Progenitor cell of endocrine pancreas (in vitro differentiated cells): ENCODE data around the gene GPR107. TPM values are rescaled to one million over a fixed set of nuclear protein-coding genes. Genes with fewer than 3 reads are reported as not detected.

Source experiments
- DNase-seq: peaks from one replicate; pipeline ENCODE4 v3.0.0; 2021; ENCODE audit warnings: low spot score; ENCODE audit not compliant: unreplicated experiment
- H3K27ac Mint-ChIP-seq: 2 replicates; pipeline ENCODE4 v1.8.0; 2021; ENCODE audit warnings: mild to moderate bottlenecking, moderate library complexity, mixed read lengths
- H3K27me3 Mint-ChIP-seq: 2 replicates; pipeline ENCODE4 v1.8.0; 2021; ENCODE audit warnings: mixed read lengths
- H3K36me3 Mint-ChIP-seq: 2 replicates; pipeline ENCODE4 v1.8.0; 2022; ENCODE audit warnings: mixed read lengths; ENCODE audit not compliant: insufficient read depth
- H3K4me1 Mint-ChIP-seq: 2 replicates; pipeline ENCODE4 v1.8.0; 2021; ENCODE audit warnings: low read depth, mixed read lengths
- H3K4me3 Mint-ChIP-seq: 2 replicates; pipeline ENCODE4 v1.8.0; 2021; ENCODE audit warnings: low read depth, mild to moderate bottlenecking, moderate library complexity, mixed read lengths
- H3K9me3 Mint-ChIP-seq: 2 replicates; pipeline ENCODE4 v1.8.0; 2021; ENCODE audit warnings: low read depth, mixed read lengths
- CTCF ChIP-seq: fragments of 200-600 bp; sonication (generic); IDR thresholded peaks from one replicate; pipeline ENCODE4 v1.5.0; 2021; ENCODE audit warnings: antibody characterized with exemption, mild to moderate bottlenecking; ENCODE audit not compliant: unreplicated experiment
- total RNA-seq: library from RNA; stranded (reverse); gene quantifications from 2 replicates; pipeline ENCODE4 v1.2.1, GENCODE V29; 2021

The GPR107 gene
- total RNA-seq, 1 donor from 2014 or later = 48.7 TPM

GRCh38 chr9:130060296-130060695, 6.6 kb downstream of the GPR107 start:
- no peaks in the 10 kb centered on the region for H3K9me3 Mint-ChIP-seq
- H3K4me3 Mint-ChIP-seq = no peak overlapping the region
- no peaks in the 10 kb centered on the region for H3K4me1 Mint-ChIP-seq
- no peak overlapping the region for H3K27ac Mint-ChIP-seq
- DNase-seq = no peak
- TF ChIP-seq CTCF = no peak
- no peaks in the 10 kb centered on the region for H3K27me3 Mint-ChIP-seq
- H3K36me3 Mint-ChIP-seq = peaks cover 2% of the 10 kb centered on the region

GRCh38 chr9:130062750-130063149, 9.0 kb downstream of the GPR107 start:
- H3K4me3 Mint-ChIP-seq = no peak overlapping the region
- H3K36me3 Mint-ChIP-seq = peaks cover 4% of the 10 kb centered on the region
- TF ChIP-seq CTCF = no peak
- H3K9me3 Mint-ChIP-seq = no peaks in the 10 kb centered on the region
- H3K27me3 Mint-ChIP-seq = no peaks in the 10 kb centered on the region
- no peaks in the 10 kb centered on the region for H3K4me1 Mint-ChIP-seq
- DNase-seq = no peak
- H3K27ac Mint-ChIP-seq = no peak overlapping the region

GRCh38 chr9:130064621-130065020, 10.9 kb downstream of the GPR107 start:
- Mint-ChIP-seq H3K4me3 (no peak overlapping the region), H3K9me3 (no peaks in the 10 kb centered on the region), H3K27me3 (no peaks in the 10 kb centered on the region), H3K4me1 (no peaks in the 10 kb centered on the region), H3K27ac (peak overlapping the region; percentile 16), H3K36me3 (peaks cover 2% of the 10 kb centered on the region)
- no peak for TF ChIP-seq CTCF
- DNase-seq = no peak

- TF ChIP-seq CTCF = no peak
- Mint-ChIP-seq H3K27ac (no peak overlapping the region), H3K27me3 (no peaks in the 10 kb centered on the region), H3K9me3 (no peaks in the 10 kb centered on the region), H3K4me3 (no peak overlapping the region), H3K4me1 (peaks cover 13% of the 10 kb centered on the region), H3K36me3 (peaks cover 2% of the 10 kb centered on the region)
- no peak for DNase-seq
Measured at GRCh38 chr9:130069048-130069447, 15.3 kb downstream of the GPR107 start.

- peak overlapping the region; percentile 88 for H3K27ac Mint-ChIP-seq
- DNase-seq = no peak
- H3K4me1 Mint-ChIP-seq = peaks cover 19% of the 10 kb centered on the region
- no peaks in the 10 kb centered on the region for H3K27me3 Mint-ChIP-seq
- no peaks in the 10 kb centered on the region for H3K9me3 Mint-ChIP-seq
- no peak for TF ChIP-seq CTCF
- no peak overlapping the region for H3K4me3 Mint-ChIP-seq
- H3K36me3 Mint-ChIP-seq = peaks cover 13% of the 10 kb centered on the region
Measured at GRCh38 chr9:130072515-130073235, 19.0 kb downstream of the GPR107 start.
